GM12878 (cell line): ENCODE measurements around the gene ACTBL2.

Experiments
- EP300 ChIP-seq, 2 experiments: fragments of 150-350 bp in 1 of 2; IDR thresholded peaks; 2 replicates each; pipeline ENCODE4 v1.6.1; 2011 to 2012; ENCODE audit warnings: low read depth in 2 of 2, low read length in 2 of 2, borderline replicate concordance in 1 of 2, improper control_type of control experiment in 1 of 2, inconsistent platforms in 1 of 2; ENCODE audit not compliant: control insufficient read depth in 1 of 2
- EZH2 ChIP-seq: IDR thresholded peaks from 2 replicates; pipeline ENCODE4 v1.6.1; 2012; ENCODE audit warnings: low read depth, mild to moderate bottlenecking, control low read depth, inconsistent platforms, low read length, borderline replicate concordance; ENCODE audit not compliant: control insufficient read depth
- GABPA ChIP-seq: IDR thresholded peaks from 2 replicates; pipeline ENCODE4 v1.6.1; 2014; ENCODE audit warnings: antibody characterized with exemption, low read depth, mild to moderate bottlenecking, inconsistent platforms
- JUND ChIP-seq: IDR thresholded peaks from 2 replicates; pipeline ENCODE4 v1.6.1; 2012; ENCODE audit warnings: low read depth, mild to moderate bottlenecking, low read length, improper control_type of control experiment, moderate library complexity
- POLR2AphosphoS2 ChIP-seq: IDR thresholded peaks from 2 replicates; pipeline ENCODE4 v1.6.1; 2011; ENCODE audit warnings: low read depth, mild to moderate bottlenecking, low read length, improper control_type of control experiment, moderate library complexity
- POLR2AphosphoS5 ChIP-seq: IDR thresholded peaks from 2 replicates; pipeline ENCODE4 v1.6.1; 2011; ENCODE audit warnings: mild to moderate bottlenecking, low read length, inconsistent platforms
- SRF ChIP-seq, 2 experiments: IDR thresholded peaks; 2 replicates each; pipeline ENCODE4 v1.6.1; 2011; ENCODE audit warnings: low read depth in 2 of 2, low read length in 2 of 2, mild to moderate bottlenecking in 1 of 2, moderate library complexity in 1 of 2
- SUZ12 ChIP-seq: fragments of 200-600 bp; sonication (generic); IDR thresholded peaks from one replicate; pipeline ENCODE4 v1.6.1; 2018; ENCODE audit warnings: antibody characterized with exemption, mild to moderate bottlenecking; ENCODE audit not compliant: unreplicated experiment
- TCF12 ChIP-seq: IDR thresholded peaks from 2 replicates; pipeline ENCODE4 v1.6.1; 2011; ENCODE audit warnings: low read depth, mild to moderate bottlenecking, low read length
- YY1 ChIP-seq: IDR thresholded peaks from 2 replicates; pipeline ENCODE4 v1.6.1; 2011; ENCODE audit warnings: low read depth, mild to moderate bottlenecking, low read length
- TF ChIP-seq, protein P1 (sequence below): IDR thresholded peaks from 2 replicates; pipeline ENCODE4 v1.6.1; 2012; ENCODE audit warnings: mild to moderate bottlenecking, low read depth, low read length
- TF ChIP-seq, protein P2 (sequence below), 3 experiments: IDR thresholded peaks in 2 of 3; conservative IDR thresholded peaks in 1 of 3; 2 replicates each; pipeline ENCODE4 v1.5.1; 2011; ENCODE audit warnings: low read depth in 3 of 3, low read length in 3 of 3, mild to moderate bottlenecking in 3 of 3, control low read depth in 2 of 3, moderate library complexity in 2 of 3, inconsistent platforms in 1 of 3, mixed read lengths in 1 of 3; ENCODE audit not compliant: control insufficient read depth in 2 of 3, insufficient read depth in 1 of 3; ENCODE audit errors: extremely low read depth in 1 of 3

DNA sequence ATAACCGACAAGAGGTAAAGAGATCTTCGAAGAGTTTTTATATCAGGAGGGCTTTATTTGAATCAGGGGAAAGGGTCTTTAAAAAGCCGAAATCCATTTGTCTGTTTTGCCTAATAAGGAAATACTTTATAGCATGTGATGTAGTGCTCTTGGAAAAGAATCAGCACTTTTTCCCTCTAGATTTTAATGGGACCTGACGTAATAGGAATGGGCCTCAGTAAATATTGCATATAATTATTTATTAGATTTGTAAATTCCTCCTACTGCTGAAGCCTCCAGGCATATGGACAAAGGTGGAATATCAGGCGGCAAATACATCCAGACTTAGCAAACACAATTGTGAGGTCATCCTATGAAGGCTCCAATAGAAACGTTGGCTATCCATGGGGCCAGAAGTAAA, 50.9 kb downstream of the ACTBL2 start:
- no peak for TF ChIP-seq EZH2
- TF ChIP-seq EP300 (IDR thresholded peaks at IDR 0.05; ENCODE audit: borderline replicate concordance in 1 of 2, control insufficient read depth in 1 of 2, low read depth in 2 of 2, low read length in 2 of 2) = no peak
- no peak for TF ChIP-seq SUZ12
- TF ChIP-seq POLR2AphosphoS2 = no peak
- TF ChIP-seq, protein P1, sequence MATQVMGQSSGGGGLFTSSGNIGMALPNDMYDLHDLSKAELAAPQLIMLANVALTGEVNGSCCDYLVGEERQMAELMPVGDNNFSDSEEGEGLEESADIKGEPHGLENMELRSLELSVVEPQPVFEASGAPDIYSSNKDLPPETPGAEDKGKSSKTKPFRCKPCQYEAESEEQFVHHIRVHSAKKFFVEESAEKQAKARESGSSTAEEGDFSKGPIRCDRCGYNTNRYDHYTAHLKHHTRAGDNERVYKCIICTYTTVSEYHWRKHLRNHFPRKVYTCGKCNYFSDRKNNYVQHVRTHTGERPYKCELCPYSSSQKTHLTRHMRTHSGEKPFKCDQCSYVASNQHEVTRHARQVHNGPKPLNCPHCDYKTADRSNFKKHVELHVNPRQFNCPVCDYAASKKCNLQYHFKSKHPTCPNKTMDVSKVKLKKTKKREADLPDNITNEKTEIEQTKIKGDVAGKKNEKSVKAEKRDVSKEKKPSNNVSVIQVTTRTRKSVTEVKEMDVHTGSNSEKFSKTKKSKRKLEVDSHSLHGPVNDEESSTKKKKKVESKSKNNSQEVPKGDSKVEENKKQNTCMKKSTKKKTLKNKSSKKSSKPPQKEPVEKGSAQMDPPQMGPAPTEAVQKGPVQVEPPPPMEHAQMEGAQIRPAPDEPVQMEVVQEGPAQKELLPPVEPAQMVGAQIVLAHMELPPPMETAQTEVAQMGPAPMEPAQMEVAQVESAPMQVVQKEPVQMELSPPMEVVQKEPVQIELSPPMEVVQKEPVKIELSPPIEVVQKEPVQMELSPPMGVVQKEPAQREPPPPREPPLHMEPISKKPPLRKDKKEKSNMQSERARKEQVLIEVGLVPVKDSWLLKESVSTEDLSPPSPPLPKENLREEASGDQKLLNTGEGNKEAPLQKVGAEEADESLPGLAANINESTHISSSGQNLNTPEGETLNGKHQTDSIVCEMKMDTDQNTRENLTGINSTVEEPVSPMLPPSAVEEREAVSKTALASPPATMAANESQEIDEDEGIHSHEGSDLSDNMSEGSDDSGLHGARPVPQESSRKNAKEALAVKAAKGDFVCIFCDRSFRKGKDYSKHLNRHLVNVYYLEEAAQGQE = no peak
- TF ChIP-seq, protein P2, sequence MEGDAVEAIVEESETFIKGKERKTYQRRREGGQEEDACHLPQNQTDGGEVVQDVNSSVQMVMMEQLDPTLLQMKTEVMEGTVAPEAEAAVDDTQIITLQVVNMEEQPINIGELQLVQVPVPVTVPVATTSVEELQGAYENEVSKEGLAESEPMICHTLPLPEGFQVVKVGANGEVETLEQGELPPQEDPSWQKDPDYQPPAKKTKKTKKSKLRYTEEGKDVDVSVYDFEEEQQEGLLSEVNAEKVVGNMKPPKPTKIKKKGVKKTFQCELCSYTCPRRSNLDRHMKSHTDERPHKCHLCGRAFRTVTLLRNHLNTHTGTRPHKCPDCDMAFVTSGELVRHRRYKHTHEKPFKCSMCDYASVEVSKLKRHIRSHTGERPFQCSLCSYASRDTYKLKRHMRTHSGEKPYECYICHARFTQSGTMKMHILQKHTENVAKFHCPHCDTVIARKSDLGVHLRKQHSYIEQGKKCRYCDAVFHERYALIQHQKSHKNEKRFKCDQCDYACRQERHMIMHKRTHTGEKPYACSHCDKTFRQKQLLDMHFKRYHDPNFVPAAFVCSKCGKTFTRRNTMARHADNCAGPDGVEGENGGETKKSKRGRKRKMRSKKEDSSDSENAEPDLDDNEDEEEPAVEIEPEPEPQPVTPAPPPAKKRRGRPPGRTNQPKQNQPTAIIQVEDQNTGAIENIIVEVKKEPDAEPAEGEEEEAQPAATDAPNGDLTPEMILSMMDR (IDR thresholded peaks at IDR 0.05 in 2 of 3, conservative IDR thresholded peaks at IDR 0.05 in 1 of 3; ENCODE audit: control insufficient read depth in 2 of 3, extremely low read depth in 1 of 3, insufficient read depth in 1 of 3, low read depth in 3 of 3, low read length in 3 of 3) = no peak
- TF ChIP-seq GABPA = no peak
- no peak for TF ChIP-seq TCF12
- no peak for TF ChIP-seq SRF (IDR thresholded peaks at IDR 0.05; ENCODE audit: low read depth in 2 of 2, low read length in 2 of 2)
- TF ChIP-seq JUND = no peak
- TF ChIP-seq POLR2AphosphoS5 = no peak
- no peak for TF ChIP-seq YY1
